MM.1S (cell line): ENCODE results near the gene FGF23.

Source experiments
- DNase-seq: peaks from one replicate; pipeline ENCODE4 v3.0.0-alpha.2; 2015
- H2AFZ ChIP-seq: fragments of 300-600 bp; sonication (generic); 2 replicates; pipeline ENCODE4 v1.6.0; 2016; ENCODE audit warnings: antibody characterized with exemption, low read length
- H3F3A ChIP-seq: fragments of 300-600 bp; sonication (generic); 2 replicates; pipeline ENCODE4 v1.6.1; 2016; ENCODE audit warnings: mild to moderate bottlenecking, antibody characterized with exemption, low read length, moderate library complexity, mixed read lengths; ENCODE audit not compliant: insufficient read depth
- H3K27ac ChIP-seq: fragments of 300-600 bp; sonication (generic); 2 replicates; pipeline ENCODE4 v1.5.1; 2016; ENCODE audit warnings: mild to moderate bottlenecking, low read length
- H3K27me3 ChIP-seq: fragments of 300-600 bp; sonication (generic); replicated peaks from 2 replicates; pipeline ENCODE4 v1.6.0; 2016; ENCODE audit warnings: low read length; ENCODE audit not compliant: insufficient read depth
- H3K36me3 ChIP-seq: fragments of 300-600 bp; sonication (generic); replicated peaks from 2 replicates; pipeline ENCODE4 v1.6.1; 2016; ENCODE audit warnings: mild to moderate bottlenecking, low read length, mixed read lengths; ENCODE audit not compliant: insufficient read depth
- H3K4me1 ChIP-seq: fragments of 300-600 bp; sonication (generic); 2 replicates; pipeline ENCODE4 v1.6.1; 2016; ENCODE audit warnings: low read length, mixed read lengths
- H3K4me2 ChIP-seq: fragments of 300-600 bp; sonication (generic); 2 replicates; pipeline ENCODE4 v1.6.0; 2016; ENCODE audit warnings: low read depth, low read length
- H3K4me3 ChIP-seq: fragments of 300-600 bp; sonication (generic); 2 replicates; pipeline ENCODE4 v1.5.1; 2016; ENCODE audit warnings: low read length, mixed read lengths
- H3K79me2 ChIP-seq: fragments of 300-600 bp; sonication (generic); 2 replicates; pipeline ENCODE4 v1.6.1; 2016; ENCODE audit warnings: mixed run types, low read length, mixed read lengths
- H3K9ac ChIP-seq: fragments of 300-600 bp; sonication (generic); 2 replicates; pipeline ENCODE4 v1.6.1; 2016; ENCODE audit warnings: low read length, mixed read lengths
- H3K9me2 ChIP-seq: fragments of 300-600 bp; sonication (generic); replicated peaks from 2 replicates; pipeline ENCODE4 v1.6.1; 2016; ENCODE audit warnings: mild to moderate bottlenecking, low read length, mixed read lengths; ENCODE audit not compliant: insufficient read depth
- H3K9me3 ChIP-seq: fragments of 300-600 bp; sonication (generic); replicated peaks from 2 replicates; pipeline ENCODE4 v1.6.1; 2016; ENCODE audit warnings: mild to moderate bottlenecking, low read length, mixed read lengths; ENCODE audit not compliant: insufficient read depth
- H4K20me1 ChIP-seq: fragments of 300-600 bp; sonication (generic); 2 replicates; pipeline ENCODE4 v1.6.1; 2016; ENCODE audit warnings: mild to moderate bottlenecking, low read length, moderate library complexity, mixed read lengths; ENCODE audit not compliant: insufficient read depth
- CTCF ChIP-seq: fragments of 300-600 bp; sonication (generic); IDR thresholded peaks from 2 replicates; pipeline ENCODE4 v1.5.1; 2016; ENCODE audit warnings: antibody characterized with exemption, low read length, mixed read lengths
- EZH2 ChIP-seq: fragments of 300-600 bp; sonication (generic); optimal IDR thresholded peaks from 2 replicates; pipeline ENCODE3; 2017; ENCODE audit warnings: low read depth, mild to moderate bottlenecking, antibody characterized with exemption, low read length, mixed read lengths
- EZH2phosphoT487 ChIP-seq: fragments of 300-600 bp; sonication (generic); IDR thresholded peaks from 2 replicates; pipeline ENCODE4 v1.6.1; 2018; ENCODE audit warnings: antibody characterized with exemption, low read length

FGF23 gene

GRCh38 chr12:4392223-4392742, 12.8 kb upstream of the FGF23 start:
- no peak for DNase-seq
- Histone ChIP-seq H3K4me1 (no peaks in the 10 kb centered on the region), H3K36me3 (no peaks in the 10 kb centered on the region), H3K79me2 (no peaks in the 10 kb centered on the region), H3K27me3 (no peaks in the 10 kb centered on the region), H3K9me3 (no peaks in the 10 kb centered on the region), H3K4me2 (no peak overlapping the region), H3K4me3 (no peak overlapping the region), H3K9me2 (no peaks in the 10 kb centered on the region), H3K27ac (no peak overlapping the region), H3K9ac (no peak overlapping the region), H3F3A (no peaks in the 10 kb centered on the region), H4K20me1 (no peaks in the 10 kb centered on the region), H2AFZ (no peak overlapping the region)
- TF ChIP-seq EZH2phosphoT487 (no peak), EZH2 (no peak), CTCF (no peak)

GRCh38 chr12:4388662-4389061, 9.2 kb upstream of the FGF23 start:
- Histone ChIP-seq H2AFZ (no peak overlapping the region), H3K27ac (no peak overlapping the region), H3K4me1 (no peaks in the 10 kb centered on the region), H3K9me3 (no peaks in the 10 kb centered on the region), H3K4me2 (no peak overlapping the region), H3K9me2 (no peaks in the 10 kb centered on the region), H3F3A (no peaks in the 10 kb centered on the region), H3K9ac (no peak overlapping the region), H3K4me3 (no peak overlapping the region), H3K27me3 (no peaks in the 10 kb centered on the region), H3K36me3 (no peaks in the 10 kb centered on the region), H4K20me1 (no peaks in the 10 kb centered on the region), H3K79me2 (no peaks in the 10 kb centered on the region)
- no peak for DNase-seq
- no peak for TF ChIP-seq CTCF
- TF ChIP-seq EZH2: no peak
- no peak for TF ChIP-seq EZH2phosphoT487

- Histone ChIP-seq H3K9me3 (no peaks in the 10 kb centered on the region), H3F3A (no peaks in the 10 kb centered on the region), H2AFZ (no peak overlapping the region), H3K4me2 (no peak overlapping the region), H3K9ac (no peak overlapping the region), H3K36me3 (no peaks in the 10 kb centered on the region), H3K27me3 (no peaks in the 10 kb centered on the region), H3K79me2 (no peaks in the 10 kb centered on the region), H3K4me3 (no peak overlapping the region), H3K27ac (no peak overlapping the region), H3K9me2 (no peaks in the 10 kb centered on the region), H4K20me1 (no peaks in the 10 kb centered on the region), H3K4me1 (no peaks in the 10 kb centered on the region)
- TF ChIP-seq CTCF: no peak
- no peak for TF ChIP-seq EZH2
- TF ChIP-seq EZH2phosphoT487: no peak
- DNase-seq: no peak
These were observed 8.5 kb upstream of the FGF23 start for GRCh38 chr12:4388032-4388431.
